ENCODE measurements around the gene SLC26A9. TPM values are rescaled to one million over a fixed set of nuclear protein-coding genes. Genes with fewer than 3 reads are reported as not detected.

Gene SLC26A9
- total RNA-seq, 1 experiment from 2014 or later = not detected

GRCh38 chr1:205981257-205981656 is 38.0 kb upstream of the SLC26A9 start:
- Histone ChIP-seq H4K20me1 (ENCODE audit: low read length) (no peaks in the 10 kb centered on the region), H3K9me2 (replicated peaks; ENCODE audit: low read length) (no peaks in the 10 kb centered on the region), H2AFZ (ENCODE audit: low read length) (no peak overlapping the region), H3F3A (ENCODE audit: low read length, unreplicated experiment) (no peaks in the 10 kb centered on the region), H3K4me2 (ENCODE audit: low read length) (no peak overlapping the region), H3K9me3 (ENCODE audit: low read length) (no peaks in the 10 kb centered on the region), H3K4me3 (ENCODE audit: low read length) (no peak overlapping the region), H3K4me1 (ENCODE audit: insufficient read depth, low read length) (peaks cover 9% of the 10 kb centered on the region; the same call in 1 of the 2 replicates), H3K27me3 (ENCODE audit: low read length) (no peaks in the 10 kb centered on the region), H3K36me3 (ENCODE audit: low read depth, low read length) (no peaks in the 10 kb centered on the region), H3K79me2 (ENCODE audit: low read length) (no peaks in the 10 kb centered on the region), H3K9ac (ENCODE audit: low read length) (no peak overlapping the region), H3K27ac (ENCODE audit: low read length) (no peak overlapping the region)
- no peak for DNase-seq
- no TSS peak for BruUV-seq (replicated peaks)
- TF ChIP-seq EZH2 (IDR thresholded peaks at IDR 0.05; ENCODE audit: low read length, unreplicated experiment) (no peak), CTCF (conservative IDR thresholded peaks at IDR 0.05; ENCODE audit: low read depth, low read length) (no peak), EZH2phosphoT487 (IDR thresholded peaks at IDR 0.05; ENCODE audit: borderline replicate concordance, low read length) (no peak)
- no peak for ATAC-seq
- CTCF ChIA-PET = interaction anchor here (1.1 kb wide), 1 partner anchor 127 kb away, joined by 4 read pairs; no protein-coding TSS in a partner anchor
- POLR2A ChIA-PET (ENCODE audit: unreplicated experiment) = no interaction called here
- intact Hi-C loops (cut with micrococcal nuclease) = no loop called here

- H3K9me3 ChIP-seq (ENCODE audit: low read length) = no peaks in the 10 kb centered on the region
- DNase-seq (no peak), ATAC-seq (no peak)
- H3K4me3 ChIP-seq (ENCODE audit: low read length) = no peak overlapping the region
- no peaks in the 10 kb centered on the region for H3K36me3 ChIP-seq (ENCODE audit: low read depth, low read length)
- peaks cover 9% of the 10 kb centered on the region; the same call in 1 of the 2 replicates for H3K4me1 ChIP-seq (ENCODE audit: insufficient read depth, low read length)
- no peak overlapping the region for H3K27ac ChIP-seq (ENCODE audit: low read length)
- no peak overlapping the region for H2AFZ ChIP-seq (ENCODE audit: low read length)
- no TSS peak for BruUV-seq (replicated peaks)
- no peak overlapping the region for H3K9ac ChIP-seq (ENCODE audit: low read length)
- H3K27me3 ChIP-seq (ENCODE audit: low read length) = no peaks in the 10 kb centered on the region
- no peaks in the 10 kb centered on the region for H3K79me2 ChIP-seq (ENCODE audit: low read length)
- no peaks in the 10 kb centered on the region for H4K20me1 ChIP-seq (ENCODE audit: low read length)
- ChIA-PET CTCF (no interaction called here), POLR2A (ENCODE audit: unreplicated experiment) (no interaction called here)
- H3F3A ChIP-seq (ENCODE audit: low read length, unreplicated experiment) = no peaks in the 10 kb centered on the region
- no peak overlapping the region for H3K4me2 ChIP-seq (ENCODE audit: low read length)
- H3K9me2 ChIP-seq (replicated peaks; ENCODE audit: low read length) = no peaks in the 10 kb centered on the region
- intact Hi-C loops (cut with micrococcal nuclease) = no loop called here
- TF ChIP-seq EZH2 (IDR thresholded peaks at IDR 0.05; ENCODE audit: low read length, unreplicated experiment) (no peak), EZH2phosphoT487 (IDR thresholded peaks at IDR 0.05; ENCODE audit: borderline replicate concordance, low read length) (no peak), CTCF (conservative IDR thresholded peaks at IDR 0.05; ENCODE audit: low read depth, low read length) (no peak)
Observed at GRCh38 chr1:205980237-205980870, 37.1 kb upstream of the SLC26A9 start.

- Histone ChIP-seq H3K4me2 (ENCODE audit: low read length) (no peak overlapping the region), H3K27me3 (ENCODE audit: low read length) (no peaks in the 10 kb centered on the region), H2AFZ (ENCODE audit: low read length) (no peak overlapping the region), H3K79me2 (ENCODE audit: low read length) (no peaks in the 10 kb centered on the region), H3F3A (ENCODE audit: low read length, unreplicated experiment) (no peaks in the 10 kb centered on the region), H3K9me3 (ENCODE audit: low read length) (no peaks in the 10 kb centered on the region), H3K27ac (ENCODE audit: low read length) (no peak overlapping the region), H3K4me1 (ENCODE audit: insufficient read depth, low read length) (peaks cover 8% of the 10 kb centered on the region; the same call in 1 of the 2 replicates), H4K20me1 (ENCODE audit: low read length) (no peaks in the 10 kb centered on the region), H3K9me2 (replicated peaks; ENCODE audit: low read length) (no peaks in the 10 kb centered on the region), H3K9ac (ENCODE audit: low read length) (no peak overlapping the region), H3K4me3 (ENCODE audit: low read length) (no peak overlapping the region), H3K36me3 (ENCODE audit: low read depth, low read length) (no peaks in the 10 kb centered on the region)
- no peak for TF ChIP-seq EZH2 (IDR thresholded peaks at IDR 0.05; ENCODE audit: low read length, unreplicated experiment)
- no peak for TF ChIP-seq CTCF (conservative IDR thresholded peaks at IDR 0.05; ENCODE audit: low read depth, low read length)
- ATAC-seq = no peak
- no peak for DNase-seq
- ChIA-PET POLR2A (ENCODE audit: unreplicated experiment) (no interaction called here), CTCF (no interaction called here)
- no TSS peak for BruUV-seq (replicated peaks)
- intact Hi-C loops (cut with micrococcal nuclease) = no loop called here
Observed at GRCh38 chr1:205979301-205979700, 36.0 kb upstream of the SLC26A9 start.
